Activated CD4-positive, alpha-beta T cell treated with anti-CD3 and anti-CD28 coated beads, Interleukin-10, Interleukin-2, amounts not matched to agents 100 ng/mL and 50 ng/mL, durations not matched to agents 16 hours and 8 hours (primary cell): ENCODE measurements around the gene PEPD.
"Not testable (repeated sequence)": the region's sequence is repeated elsewhere in the genome, so short reads cannot be mapped to it uniquely, and the experiment has no call there.

ENCODE experiments used
- DNase-seq: peaks from one replicate; pipeline ENCODE4 v3.0.0-alpha.2; 2020

Gene PEPD

DNA sequence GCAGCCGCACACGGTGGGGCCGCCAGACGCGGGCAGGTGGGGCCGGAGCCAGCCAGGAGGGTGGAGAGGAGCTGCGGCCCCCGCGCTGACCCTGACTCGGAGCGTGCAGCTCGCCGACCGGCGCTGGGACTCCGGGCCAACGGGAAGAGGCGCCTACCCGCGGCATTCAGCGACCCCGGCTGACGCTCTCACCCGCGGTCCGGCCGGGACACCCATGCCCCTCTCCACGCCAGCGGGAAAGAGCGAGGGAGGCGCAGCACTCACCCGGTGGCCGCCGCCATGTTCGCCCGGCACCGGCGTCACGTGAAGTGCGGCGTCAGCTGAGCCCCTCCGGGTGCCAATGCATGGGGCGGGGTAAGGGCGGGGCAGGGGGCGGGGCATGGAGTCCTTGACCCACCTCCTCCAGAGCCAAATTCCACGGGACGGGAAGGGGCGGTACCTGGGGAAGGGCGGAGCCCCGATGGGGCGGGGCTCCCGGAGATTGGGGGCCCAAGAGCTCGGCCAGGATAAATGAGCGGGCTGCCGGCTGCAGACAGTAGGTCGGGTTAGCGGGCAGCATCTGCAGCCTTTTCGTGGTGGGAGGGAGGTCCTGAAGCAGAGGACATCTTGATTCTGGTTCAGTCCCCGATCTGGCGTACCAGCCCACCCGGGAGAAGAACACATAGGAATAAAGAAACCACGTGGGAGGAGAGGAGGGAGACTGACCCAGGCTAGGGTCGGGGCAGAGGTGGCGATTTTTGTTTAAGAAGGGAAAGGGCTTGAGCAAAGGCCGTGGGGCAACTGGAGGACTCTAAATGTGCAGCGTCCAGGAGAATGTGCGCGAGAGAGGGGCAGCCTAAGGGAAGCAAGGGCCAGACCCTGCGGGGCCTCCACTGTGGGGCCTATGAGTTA, at the start of gene PEPD:
Gene PEPD (minus strand): TSS at position 312 of the 891 bp plus-strand sequence. CDS start 31 bp downstream, at position 281.
- peak; percentile 94 for DNase-seq

DNA sequence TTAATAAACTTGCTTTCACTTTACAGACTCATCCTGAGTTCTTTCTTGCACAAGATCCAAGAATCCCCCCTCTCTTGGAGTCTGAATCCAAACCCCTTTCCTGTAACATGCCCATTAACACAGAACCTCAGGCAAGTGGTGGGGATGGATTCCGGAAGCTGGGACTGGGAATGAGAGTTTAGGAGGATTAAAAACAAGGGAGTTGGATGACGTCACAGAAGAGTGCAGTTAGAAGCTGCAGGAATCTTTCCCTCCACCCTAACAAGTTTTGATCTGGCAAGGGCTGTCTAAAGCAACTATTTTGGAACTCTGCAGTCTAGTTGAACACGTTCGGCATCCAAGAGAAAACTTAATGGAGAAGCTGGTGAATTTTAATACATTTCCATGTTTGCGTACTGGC, 48.2 kb upstream of the PEPD start:
- DNase-seq, result no peak

DNA sequence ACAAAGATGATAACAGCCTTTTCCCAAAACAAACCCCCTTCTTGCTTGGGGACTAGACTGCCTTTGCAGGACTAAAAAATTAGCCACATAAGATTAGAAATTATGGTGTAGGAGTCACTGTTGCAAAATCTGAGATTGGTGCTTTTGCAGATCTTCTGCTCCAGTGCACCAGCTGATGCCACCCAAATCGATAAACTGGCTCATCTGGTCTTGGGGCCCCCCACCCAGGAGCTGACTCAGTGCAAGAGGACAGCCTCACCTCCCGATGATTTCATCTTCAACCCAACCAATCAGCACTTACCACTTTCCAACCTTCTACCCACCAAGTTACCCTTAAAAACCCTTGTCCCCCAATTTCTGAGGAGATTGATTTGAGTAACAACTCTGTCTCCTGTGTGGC, 47.1 kb upstream of the PEPD start:
- no peak for DNase-seq

DNA sequence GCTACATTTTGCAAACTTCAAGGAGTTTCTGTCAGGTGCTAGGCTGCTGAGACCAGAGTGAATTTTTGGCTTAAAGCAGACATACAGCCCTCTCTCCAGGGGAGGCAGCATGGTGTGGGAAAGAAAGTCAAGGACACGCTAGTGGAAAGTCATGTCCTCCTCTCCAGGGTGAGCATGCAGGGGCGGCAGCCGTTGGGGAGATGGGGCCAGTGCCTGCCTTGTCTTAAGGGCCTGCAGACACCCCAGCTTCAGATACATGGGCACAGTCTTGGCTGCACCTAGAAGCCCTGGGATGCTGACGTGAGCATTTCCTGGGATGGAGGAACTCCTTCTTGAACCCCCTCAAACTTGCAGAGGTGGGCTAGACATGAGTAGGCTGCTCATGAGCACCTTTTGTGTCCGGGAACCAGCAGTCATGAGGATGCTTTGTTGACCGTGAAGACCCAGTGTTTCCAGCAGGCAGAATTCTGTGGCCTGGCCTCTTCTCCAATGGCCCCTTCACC, 43.3 kb upstream of the PEPD start:
- DNase-seq, result no peak

DNA sequence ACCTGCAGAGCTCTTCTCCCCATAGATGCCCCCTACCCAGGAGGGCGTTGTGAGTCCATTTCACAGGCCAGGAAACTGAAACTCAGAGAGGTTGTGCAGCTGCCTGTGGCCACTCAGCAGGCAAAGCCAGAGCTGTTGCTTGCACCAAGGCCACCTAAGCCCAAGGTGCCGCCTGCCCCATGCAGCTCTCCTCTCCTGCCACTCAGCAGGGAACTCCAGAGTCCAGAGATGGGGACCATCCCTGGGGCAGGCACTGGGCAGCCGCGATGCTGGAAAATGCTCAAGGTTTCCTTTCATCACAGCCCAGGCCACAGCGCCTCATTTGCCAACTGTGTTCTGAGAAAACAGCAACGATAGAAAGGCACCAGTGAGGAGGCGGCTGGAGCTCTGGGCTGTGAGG, 41.0 kb upstream of the PEPD start:
- no peak for DNase-seq

DNA sequence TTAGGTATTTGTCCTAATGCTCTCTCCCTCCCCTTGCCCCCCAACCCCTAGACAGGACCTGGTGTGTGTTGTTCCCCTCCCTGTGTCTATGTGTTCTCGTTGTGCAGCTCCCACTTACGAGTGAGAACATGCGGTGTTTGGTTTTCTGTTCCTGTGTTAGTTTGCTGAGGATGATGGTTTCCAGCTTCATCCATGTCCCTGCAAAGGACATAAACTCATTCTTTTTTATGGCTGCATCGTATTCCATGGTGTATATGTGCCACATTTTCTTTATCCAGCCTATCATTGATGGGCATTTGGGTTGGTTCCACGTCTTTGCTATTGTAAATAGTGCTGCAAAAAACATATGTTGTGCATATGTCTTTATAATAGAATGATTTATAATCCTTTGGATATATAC, 40.1 kb upstream of the PEPD start:
- not testable (repeated sequence) for DNase-seq

DNA sequence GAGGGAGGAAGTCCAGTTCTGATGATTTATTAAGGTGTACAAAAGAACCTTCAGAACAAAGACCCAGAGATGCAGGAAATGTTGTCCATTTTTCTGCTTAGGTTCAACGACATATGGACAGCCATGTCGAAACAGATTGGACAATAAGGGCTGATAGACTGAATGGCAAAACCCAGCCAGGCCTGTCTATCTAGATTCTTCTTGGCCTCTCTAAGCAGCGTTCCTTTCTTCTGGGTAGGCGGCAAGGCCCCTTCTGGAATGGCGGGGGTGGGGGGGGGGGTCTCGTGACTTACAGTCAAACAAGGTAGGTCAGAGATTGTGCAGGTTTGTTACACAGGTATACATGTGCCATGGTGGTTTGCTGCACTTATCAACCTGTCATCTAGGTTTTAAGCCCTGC, 39.7 kb upstream of the PEPD start:
- DNase-seq, result no peak

DNA sequence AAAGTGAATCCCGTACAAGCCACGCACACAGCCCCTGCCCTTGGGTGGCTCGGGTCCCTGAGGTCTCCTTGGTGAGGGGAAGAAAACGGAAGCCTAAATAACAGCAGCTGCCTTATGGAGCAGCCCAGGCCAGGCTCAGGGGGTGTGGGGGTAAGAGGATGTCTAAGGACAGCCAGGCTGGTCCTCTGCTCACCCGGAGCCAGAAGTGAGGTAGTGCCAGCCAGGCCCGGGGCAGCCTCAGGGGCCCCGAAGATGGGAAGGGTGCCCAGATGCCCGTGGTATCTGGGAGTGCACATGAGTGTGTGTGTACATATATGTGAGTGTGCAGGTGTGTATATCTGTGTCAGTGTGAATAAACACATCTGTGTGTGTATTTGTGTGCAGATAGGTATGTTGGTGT, 38.4 kb upstream of the PEPD start:
- DNase-seq, result no peak

DNA sequence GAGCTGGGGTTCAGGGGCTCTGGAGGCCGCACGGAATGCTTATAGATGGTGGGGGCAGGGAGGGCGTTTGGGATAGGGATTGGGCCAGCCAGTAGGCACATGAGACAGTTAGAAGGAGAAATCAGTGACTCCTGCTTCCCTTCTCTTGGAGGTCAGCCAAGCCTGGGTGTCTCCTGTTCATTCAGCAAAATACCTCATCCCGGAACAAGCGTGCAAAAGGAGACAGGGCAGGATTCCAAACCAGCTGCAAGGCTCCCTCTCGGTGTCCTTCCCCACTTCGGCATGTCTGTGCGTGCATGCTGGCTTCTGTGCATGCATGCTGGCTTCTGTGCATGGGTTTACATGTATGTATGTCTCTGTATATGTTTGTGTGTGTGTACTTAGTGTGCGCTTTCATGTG, 37.3 kb upstream of the PEPD start:
- DNase-seq, result no peak

DNA sequence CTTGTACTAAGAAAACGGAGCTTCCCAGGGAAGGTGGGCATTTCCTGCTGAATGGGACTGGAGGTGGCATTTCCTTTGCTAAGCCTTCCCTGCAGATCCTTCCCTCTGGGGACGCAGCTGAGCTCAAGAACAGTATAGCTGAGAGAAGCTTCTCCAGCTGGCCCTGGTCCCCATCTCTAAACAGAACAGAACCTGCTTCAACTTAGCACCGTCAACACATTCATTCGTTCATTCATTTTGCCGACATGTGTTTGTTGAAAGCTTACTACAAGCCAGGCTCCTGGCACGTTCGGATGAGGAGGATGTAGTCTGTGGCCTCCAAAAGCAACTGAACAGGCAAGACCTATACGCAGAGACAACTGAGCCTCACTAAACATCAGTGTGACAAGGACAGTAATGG, 36.6 kb upstream of the PEPD start:
- no peak for DNase-seq

DNA sequence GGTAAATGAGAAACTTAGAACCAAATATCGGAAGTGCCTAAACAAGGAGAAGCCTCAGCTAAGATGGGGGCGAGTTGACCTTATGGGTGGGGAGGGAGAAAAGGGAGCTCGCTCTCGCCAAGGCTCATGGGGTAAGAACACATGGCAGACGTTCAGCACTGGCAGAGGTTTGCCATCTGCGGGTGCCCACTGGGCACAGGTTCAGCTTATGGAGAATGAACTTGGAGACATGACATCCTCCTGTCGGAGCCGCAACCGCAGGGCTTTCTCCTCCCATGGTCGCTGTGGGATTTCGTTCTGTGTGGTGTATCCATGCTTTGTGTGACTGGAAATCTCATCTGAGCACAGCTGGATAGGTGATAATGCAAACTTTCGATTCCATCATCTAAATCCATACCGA, 36.1 kb upstream of the PEPD start:
- no peak for DNase-seq

DNA sequence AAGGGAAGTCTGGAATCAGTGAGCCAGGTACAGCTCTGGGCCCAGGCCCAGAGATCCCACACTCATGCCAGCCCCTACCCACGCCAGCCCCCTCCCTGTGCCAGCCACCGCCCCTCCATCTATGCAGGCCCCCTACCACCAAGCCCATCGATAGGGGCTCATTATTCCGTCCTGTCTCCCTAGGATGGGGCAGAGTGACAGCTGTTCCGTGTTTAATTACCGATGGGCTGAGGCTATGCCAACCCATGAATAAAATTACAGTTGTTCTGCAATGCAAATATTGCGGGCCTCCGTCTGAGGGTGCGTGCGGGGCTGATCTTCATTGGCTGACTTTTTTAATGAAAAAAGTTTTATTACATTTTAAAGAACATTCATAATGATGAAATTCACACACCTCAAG, 35.6 kb upstream of the PEPD start:
- DNase-seq, result no peak

DNA sequence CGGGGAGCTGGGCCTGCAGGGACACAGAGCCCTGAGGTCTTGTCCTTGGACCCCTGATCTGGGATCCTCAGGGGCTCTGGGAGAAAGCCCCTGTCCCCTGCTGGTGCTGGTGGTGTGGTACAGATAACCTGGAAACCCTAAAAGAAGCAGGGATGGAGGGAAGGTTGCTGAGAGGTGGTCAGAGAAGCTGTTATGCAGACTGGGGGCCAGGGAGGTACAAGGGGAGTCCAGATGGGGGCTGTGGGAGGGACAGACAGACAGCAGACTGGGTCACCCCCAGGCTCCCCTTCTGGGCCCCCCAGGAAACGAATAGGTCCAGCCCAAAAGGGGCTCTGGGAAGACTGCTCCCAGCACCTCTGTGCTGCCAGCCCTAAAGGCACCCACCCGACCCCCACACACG, 34.7 kb upstream of the PEPD start:
- DNase-seq, result no peak

DNA sequence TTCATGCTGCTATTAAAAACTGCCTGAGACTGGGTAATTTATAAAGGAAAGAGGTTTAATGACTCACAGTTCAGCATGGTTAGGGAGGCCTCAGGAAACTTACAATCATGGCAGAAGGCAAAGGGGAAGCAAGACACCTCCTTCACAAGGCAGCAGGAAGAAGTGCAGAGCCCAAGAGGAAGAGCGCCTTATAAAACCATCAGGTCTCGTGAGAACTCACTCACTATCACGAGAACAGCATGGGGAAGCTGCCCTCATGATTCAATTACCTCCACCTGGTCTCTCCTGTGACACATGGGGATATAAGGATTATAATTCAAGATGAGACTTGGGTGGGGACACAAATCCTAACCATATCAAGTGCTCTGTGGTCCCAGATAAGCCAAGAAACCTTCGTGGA, 34.1 kb upstream of the PEPD start:
- not testable (repeated sequence) for DNase-seq

DNA sequence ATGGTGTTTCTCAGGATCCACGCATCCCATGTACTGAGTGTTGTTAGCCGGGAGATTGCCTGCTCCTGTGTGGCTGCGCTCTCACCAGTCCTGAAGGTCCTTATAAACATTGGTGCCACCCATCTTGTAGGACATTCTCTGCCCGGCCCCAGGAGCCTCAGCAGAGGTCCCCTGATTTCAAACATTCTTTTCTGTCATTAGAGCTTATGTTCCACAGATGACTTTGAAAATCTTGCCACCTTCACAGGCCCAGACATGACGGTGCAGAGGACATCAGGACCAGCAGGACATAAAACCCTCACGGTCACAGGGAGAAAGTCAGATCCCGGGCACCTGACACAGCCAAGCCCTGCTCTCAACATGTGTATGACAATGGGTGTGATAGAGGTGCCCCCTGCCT, 33.2 kb upstream of the PEPD start:
- no peak for DNase-seq

DNA sequence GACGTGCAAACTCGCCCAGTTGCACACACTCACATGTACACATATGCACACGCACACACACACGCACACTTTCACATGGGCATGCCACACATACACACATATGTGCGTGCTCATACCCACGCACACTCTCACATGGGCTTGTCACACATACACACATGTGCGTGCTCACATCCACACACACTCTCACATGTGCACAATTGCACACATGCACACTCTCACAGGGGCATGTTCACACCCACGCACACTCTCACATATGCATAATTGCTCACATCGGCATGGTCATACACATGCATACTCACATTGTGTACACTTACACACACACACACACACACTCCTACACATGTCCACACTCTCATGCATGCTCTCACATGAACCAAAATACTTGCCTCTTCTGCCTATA, 32.8 kb upstream of the PEPD start:
- DNase-seq, result no peak

DNA sequence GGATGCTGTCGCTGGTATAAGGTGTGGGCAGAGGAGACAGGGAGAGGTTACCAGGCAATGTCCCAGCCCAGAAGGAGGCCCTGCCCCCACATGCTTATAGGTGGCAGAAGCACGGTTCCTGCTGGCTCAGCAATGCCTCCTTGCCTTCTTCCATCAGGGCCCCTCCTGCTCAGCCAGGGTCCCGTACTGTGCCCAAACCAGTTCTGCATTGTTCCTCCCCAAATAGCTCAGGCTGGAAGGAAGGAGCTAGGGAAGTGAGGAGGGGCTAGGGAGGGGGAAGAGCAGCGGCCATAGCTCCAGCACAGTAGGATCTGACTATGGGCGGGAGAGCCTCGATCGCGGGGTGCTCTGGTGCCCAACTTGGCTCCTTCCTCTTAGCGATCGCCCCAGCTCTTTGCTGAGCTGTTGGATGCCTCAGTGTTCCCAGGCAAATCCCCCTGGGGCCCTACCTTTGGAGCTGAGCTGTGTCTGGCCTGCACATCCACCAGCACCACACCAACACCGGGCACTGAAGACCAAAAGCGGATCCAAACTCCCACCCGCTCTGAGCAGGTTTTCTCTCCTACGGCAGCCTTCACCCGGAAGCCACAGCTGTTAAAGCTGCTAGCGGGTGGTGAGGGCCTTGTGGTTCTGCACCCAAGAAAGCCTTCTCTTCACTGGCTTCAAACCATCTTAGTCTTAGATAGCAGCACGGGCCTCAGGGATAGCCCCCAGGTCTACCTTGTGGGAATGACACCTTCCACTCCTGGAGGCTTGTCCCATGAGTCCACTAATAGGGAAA, 32.1 kb upstream of the PEPD start:
- DNase-seq, result no peak

DNA sequence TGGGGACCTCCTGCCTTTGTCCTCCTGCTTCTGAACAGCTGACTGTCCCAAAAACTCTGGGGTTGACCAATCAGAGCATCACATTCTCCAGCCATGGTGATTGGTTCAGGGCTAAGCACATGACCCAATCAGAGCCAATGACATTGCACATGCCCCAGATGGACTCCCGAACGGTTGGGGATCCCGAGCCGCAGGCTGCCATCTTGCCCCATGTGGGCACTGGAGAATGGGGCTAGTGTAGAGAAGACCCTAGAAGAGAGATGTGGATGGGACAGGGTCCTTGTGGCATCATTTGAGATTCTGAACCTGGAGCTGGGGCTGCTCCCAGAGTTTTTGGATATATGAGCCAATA, 31.3 kb upstream of the PEPD start:
- DNase-seq, result no peak

DNA sequence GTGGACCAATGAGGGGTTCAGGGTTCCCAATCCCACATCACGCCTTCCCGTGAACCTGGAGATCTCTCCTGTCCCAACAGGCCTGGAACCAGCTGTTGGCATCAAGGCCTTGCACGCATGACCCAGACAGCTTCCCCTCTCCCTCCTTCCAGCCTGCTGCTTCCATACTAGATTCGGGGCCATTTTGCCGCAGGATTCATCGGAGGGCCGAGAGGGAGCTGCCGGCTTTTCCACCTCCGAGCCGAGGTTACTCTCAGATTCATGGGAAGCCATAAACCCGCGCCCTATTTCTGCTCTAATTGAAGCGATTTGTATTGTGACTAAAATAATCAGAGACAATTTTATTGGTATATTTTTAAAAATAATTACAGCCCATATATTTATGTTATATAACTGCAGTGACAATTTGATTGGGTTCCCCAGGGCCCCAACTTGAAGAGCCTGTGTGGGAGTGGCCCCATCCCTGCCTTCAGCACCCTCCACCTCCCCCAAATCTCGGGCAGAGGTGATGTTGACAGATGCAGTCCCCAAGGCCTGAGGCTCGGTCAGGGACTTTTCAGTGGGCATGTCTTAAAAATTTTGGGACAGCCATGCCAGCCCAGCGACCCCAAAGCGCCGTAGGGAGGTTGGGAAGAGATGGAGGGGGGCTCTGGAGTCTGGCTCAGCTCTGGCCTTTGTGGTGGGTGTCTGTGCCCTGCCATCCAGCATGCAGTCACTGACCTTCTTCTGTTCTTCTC, 30.8 kb upstream of the PEPD start:
- no peak for DNase-seq

DNA sequence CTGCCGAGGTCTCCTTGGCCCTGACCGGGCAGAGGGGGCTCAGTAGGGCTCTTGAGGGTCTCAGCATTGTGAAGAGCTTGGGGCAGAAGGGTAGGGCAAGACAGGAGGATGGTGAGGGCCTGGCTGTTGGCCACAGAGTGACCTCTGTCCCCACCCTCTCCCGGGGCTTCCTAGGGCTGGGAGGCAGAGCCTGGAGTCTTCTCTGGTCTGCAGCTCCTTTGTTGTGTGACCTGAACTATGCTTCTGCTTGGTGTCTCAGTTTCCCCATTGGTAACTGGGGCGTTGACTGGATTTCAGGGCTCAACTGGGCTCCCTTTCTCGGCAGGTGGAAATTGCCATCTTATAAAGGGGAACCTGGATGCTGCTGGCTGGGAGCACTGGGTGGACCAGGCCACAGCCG, 30.1 kb upstream of the PEPD start:
- no peak for DNase-seq

DNA sequence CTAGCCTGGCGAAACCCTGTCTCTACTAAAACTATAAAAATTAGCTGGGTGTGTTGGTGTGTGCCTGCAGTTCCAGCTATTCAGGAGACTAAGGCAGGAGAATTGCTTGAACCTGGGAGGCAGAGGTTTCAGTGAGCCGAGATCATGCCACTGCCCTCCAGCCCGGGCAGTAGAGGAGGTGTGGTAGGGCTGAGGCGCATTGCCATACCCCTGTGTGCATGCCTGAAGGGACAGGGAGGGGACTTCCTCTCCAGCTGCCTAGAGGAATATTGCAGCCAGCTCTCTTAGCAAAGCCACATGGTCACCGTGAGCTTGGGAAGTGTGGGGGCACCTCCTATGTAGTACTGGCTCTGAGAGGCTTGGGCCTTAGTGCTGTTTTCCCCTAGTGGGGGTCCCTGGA, 29.2 kb upstream of the PEPD start:
- no peak for DNase-seq

DNA sequence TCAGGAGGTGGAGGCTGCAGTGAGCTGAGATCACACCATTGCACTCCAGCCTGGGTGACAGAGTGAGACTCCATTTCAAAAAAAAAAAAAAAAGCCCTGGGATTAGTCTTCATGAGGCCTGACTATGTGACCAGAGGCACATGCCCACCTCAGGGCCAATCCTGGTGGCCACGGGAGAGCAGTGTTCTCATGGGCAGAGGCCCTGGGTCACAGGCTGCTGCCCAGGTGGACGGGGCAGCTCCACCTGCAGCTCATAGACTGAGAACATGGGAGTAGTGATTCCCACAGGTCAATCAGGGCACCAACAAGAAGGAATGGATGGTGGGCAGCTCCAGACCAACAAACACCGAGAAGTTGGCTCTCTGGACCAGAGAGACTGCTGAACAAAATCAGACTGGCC, 26.1 kb upstream of the PEPD start:
- DNase-seq, result no peak

DNA sequence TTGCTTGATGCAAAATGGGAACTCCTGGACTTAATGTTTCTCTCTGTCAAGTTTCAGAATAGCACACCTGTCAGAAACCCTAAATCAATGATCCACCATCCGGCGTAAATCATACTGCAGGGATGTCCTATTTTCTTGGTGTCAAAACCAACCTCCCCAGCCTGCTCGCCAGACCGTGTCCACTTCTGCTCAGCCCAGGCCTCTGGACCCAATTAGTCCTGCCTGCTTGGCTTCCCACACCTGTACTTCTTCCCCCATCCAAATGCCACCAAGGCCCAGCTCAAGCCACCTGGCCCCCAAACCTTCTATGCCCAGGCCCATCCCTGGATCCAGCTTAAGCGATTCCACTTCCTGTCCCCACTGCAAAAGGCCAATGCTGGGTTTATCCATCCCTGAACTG, 25.1 kb upstream of the PEPD start:
- DNase-seq, result no peak
